Ovary (tissue), 3 donors: Measurements from ENCODE around the gene ADH1C.

Source experiments
- CTCF ChIP-seq, 3 donors: fragments of 450-650 bp in 2 of 3; fragments of 200-600 bp in 1 of 3; IDR thresholded peaks; one replicate each; pipeline versions ENCODE4 v1.5.1 to v1.8.0; 2016 to 2022; ENCODE audit warnings: antibody characterized with exemption in 3 of 3, mild to moderate bottlenecking in 1 of 3
- EP300 ChIP-seq: sonication (generic); formaldehyde crosslinking; IDR thresholded peaks from one replicate; pipeline ENCODE4 v1.6.1; 2017; ENCODE audit warnings: antibody characterized with exemption
- POLR2A ChIP-seq: fragments of 450-650 bp; IDR thresholded peaks from one replicate; pipeline ENCODE4 v1.6.1; 2017; ENCODE audit warnings: antibody characterized with exemption, mild to moderate bottlenecking, moderate library complexity
- donor health status: DM: no; HTN: no; CAD: no.

- TF ChIP-seq CTCF (IDR thresholded peaks at IDR 0.05) (no peak), POLR2A (no peak), EP300 (no peak)
Observed at GRCh38 chr4:99305638-99306400, 46.7 kb downstream of the ADH1C start.
